Measurements from ENCODE around the gene KLHL8.

The KLHL8 gene

DNA sequence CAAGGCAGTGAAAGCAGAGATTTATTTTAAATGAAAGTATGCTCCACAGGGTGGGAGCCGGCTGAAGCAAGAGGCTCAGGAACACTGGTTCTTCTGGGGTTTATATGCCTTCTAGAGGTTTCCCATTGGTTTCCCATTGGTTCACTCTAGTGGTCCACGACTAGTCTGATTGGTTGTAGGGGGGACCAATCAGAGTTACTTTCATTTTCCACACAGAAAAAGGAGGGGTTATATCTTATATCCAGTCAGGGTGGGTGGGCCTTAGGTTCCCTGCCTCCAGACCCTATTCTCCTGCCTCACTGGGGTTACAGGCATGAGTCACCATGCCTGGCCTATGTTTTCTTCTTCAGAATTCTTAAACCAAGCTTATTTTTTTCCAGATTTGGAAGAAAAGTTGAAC lies 101.6 kb downstream of the KLHL8 start:
- no peak for DNase-seq

DNA sequence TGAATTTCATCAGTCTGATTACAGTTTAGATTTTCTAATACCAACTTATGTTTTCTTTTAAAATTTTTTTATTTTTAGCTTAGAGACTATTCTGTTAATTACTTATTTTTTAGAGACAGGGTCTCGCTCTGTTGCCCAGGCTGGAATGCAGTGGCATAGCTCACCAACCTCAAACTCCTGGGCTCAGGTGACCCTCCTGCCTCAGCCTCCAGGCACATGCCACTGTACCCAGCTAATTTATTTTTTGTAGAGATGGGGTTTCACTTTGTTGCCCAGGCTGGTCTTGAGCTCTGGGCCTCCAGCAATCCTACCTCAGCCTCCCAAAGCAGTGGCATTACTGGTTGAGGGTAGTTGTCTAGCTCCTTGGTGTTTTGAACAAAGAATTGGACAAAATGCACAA lies 102.0 kb downstream of the KLHL8 start:
- no peak for DNase-seq

DNA sequence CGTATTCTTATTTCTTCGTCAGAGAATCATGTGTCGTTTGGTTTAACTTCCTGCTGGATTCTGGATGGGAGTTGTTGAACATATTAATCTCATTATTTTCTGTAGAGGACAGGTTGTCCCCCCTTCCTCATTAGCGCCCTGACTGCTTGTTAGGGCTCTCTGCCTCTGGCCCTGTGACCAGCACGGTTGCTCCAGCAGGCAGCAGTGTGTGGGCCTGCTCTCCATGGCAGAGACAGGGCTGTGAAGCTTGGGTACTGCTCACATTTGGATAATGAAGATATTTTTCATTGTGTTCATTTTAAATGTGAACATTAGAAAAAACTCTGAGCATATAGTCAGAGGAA lies 102.7 kb downstream of the KLHL8 start:
- DNase-seq, result no peak

DNA sequence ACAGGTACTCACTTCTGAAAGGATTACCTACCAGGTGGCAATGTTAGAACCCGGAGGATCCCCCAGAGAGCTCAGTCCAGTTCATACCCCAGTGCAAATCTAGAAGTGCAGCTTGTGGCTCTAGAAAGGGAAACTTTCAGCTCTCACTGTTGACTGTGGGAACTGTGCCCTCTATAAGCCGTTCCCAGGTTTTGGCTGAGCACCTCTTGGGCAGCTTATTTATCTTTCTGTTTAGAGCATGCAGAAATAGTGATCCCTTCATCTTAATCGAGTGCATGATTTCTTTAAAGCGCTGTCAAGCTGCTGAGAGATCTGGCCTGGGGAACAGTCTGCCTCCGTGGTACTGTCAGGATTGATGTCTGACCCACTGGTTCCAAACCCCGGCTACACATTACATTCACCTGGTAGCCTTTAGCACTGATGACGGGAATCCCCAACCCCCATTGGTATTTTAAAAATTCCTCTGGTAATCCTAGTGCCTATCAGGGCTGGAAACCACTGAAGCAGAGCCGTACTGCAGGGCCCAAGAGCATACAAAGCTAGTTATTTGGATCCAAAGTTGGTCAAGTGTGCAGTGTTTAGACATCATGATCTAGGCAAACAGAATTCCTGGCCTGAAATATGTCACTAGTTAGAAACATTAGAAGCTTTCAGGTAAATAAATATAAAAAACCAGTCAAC lies 103.2 kb downstream of the KLHL8 start:
- DNase-seq, result no peak

DNA sequence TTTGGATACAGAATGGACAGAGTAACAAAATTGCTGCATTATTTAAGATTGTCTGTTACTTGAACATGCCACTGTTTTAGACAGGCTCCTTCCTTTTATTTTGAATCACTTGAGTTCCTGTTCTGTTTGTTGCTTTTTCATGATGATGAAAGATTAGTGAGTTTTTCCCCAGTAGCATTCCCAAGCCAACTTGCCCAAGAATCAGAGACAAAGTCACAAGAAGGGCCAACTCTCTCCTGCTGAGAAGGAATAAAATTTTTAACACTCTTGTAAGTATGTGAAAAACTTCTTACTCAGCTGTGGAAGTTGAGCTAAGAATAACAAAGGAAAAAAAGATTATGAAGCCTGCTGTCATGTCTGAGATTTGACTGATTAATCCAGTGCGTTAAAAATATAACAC lies 104.2 kb downstream of the KLHL8 start:
- DNase-seq, result no peak

DNA sequence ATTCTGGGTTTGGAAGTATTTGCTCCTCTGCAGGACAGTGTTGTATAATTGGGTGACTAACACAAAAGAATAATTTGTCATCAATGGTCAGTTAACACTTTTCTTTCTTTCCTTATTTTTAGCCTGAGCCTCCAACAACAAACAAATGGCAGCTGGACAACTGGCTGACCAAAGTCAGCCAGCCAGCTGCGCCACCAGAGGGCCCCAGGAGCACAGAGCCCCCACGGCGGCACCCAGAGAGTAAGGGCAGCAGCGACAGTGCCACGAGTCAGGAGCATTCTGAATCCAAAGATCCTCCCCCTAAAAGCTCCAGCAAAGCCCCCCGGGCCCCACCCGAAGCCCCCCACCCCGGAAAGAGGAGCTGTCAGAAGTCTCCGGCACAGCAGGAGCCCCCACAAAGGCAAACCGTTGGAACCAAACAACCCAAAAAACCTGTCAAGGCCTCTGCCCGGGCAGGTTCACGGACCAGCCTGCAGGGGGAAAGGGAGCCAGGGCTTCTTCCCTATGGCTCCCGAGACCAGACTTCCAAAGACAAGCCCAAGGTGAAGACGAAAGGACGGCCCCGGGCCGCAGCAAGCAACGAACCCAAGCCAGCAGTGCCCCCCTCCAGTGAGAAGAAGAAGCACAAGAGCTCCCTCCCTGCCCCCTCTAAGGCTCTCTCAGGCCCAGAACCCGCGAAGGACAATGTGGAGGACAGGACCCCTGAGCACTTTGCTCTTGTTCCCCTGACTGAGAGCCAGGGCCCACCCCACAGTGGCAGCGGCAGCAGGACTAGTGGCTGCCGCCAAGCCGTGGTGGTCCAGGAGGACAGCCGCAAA lies 106.0 kb downstream of the KLHL8 start:
- no peak for DNase-seq

DNA sequence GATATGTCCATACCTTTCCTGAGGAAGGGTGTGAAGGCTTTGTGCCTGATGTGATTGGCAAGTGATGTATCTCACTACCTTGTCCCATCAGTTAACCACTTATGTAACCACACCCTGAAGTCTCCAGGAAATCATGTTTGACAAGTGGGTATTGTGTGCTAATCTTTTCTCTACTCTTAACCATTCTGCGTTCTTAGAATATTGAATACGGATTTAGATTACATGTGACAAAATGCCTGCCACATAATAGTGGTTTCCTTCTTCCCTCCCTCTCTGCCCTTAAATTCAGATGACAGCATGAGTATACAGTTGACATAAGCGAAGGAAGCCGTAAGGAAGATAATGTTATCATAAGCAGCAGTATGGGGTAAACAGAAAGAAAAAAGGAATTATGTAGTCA lies 108.4 kb downstream of the KLHL8 start:
- no peak for DNase-seq

Measured in NCI-H1436 treated with DMSO at 0.1 percent for 48 hours (cell line).